GM06990 (cell line): ENCODE measurements around the gene SMTNL1.

Experiments
- DNase-seq: peaks from one replicate; pipeline ENCODE4 v3.0.0-alpha.2; 2011; ENCODE audit not compliant: insufficient read length; ENCODE audit errors: extremely low read depth
- H3K27me3 ChIP-seq: replicated peaks from 2 replicates; pipeline ENCODE4 v1.6.0; 2011; ENCODE audit warnings: low read length; ENCODE audit not compliant: control insufficient read depth, insufficient read depth
- H3K36me3 ChIP-seq: 2 replicates; pipeline ENCODE4 v1.5.1; 2011; ENCODE audit warnings: low read length; ENCODE audit not compliant: control insufficient read depth, insufficient read depth
- H3K4me3 ChIP-seq: replicated peaks from 2 replicates; pipeline ENCODE4 v1.5.1; 2011; ENCODE audit warnings: low read depth, mild to moderate bottlenecking, control low read depth, low read length
- TF ChIP-seq, protein P1 (sequence below): IDR thresholded peaks from 2 replicates; pipeline ENCODE4 v1.5.1; 2011; ENCODE audit warnings: low read length, control low read depth, mild to moderate bottlenecking, inconsistent platforms; ENCODE audit not compliant: insufficient read depth, poor library complexity, severe bottlenecking

SMTNL1 gene

DNA sequence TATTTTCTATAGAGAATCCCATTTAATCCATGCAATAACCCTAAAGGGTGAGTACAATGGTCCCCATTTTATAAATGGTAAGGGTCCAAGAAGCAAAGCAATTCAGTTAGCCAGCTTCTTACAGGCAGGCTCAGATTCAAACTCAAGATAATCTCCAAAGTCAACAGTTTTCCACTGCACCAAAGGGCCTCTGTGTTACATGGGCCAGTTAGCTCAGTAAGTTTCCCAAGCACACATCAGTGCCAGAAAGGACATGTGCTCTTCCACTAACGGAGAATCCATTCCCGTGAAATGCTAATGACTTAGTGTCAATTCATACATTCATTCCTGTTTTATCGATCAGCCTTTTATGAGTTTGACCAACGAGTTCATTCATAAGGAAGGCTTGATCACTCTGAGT lies 32.9 kb upstream of the SMTNL1 start:
- H3K36me3 ChIP-seq, result peaks cover 4% of the 10 kb centered on the region
- H3K4me3 ChIP-seq, result no peak overlapping the region
- TF ChIP-seq, protein P1, sequence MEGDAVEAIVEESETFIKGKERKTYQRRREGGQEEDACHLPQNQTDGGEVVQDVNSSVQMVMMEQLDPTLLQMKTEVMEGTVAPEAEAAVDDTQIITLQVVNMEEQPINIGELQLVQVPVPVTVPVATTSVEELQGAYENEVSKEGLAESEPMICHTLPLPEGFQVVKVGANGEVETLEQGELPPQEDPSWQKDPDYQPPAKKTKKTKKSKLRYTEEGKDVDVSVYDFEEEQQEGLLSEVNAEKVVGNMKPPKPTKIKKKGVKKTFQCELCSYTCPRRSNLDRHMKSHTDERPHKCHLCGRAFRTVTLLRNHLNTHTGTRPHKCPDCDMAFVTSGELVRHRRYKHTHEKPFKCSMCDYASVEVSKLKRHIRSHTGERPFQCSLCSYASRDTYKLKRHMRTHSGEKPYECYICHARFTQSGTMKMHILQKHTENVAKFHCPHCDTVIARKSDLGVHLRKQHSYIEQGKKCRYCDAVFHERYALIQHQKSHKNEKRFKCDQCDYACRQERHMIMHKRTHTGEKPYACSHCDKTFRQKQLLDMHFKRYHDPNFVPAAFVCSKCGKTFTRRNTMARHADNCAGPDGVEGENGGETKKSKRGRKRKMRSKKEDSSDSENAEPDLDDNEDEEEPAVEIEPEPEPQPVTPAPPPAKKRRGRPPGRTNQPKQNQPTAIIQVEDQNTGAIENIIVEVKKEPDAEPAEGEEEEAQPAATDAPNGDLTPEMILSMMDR, result no peak
- no peak for DNase-seq
- no peaks in the 10 kb centered on the region for H3K27me3 ChIP-seq

DNA sequence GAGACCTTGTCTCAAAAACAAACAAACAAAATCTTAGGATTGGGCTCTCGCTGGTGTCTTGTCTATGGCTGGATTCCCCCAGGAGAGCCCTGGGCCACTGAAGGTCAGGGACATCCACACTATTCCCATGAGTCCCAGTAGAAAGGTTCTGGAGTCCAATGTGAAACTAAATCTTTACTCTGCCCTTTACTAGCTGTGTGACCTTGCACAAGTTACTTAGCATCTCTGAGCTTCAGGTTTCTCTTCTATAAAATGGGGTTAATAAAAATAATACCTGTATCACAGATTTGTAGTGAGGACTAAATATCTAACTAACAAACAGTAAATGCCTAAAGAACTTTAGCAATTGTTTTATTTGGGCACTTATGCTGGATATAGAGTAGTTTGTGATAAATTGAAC lies 30.9 kb upstream of the SMTNL1 start:
- H3K4me3 ChIP-seq, result no peak overlapping the region
- H3K27me3 ChIP-seq, result no peaks in the 10 kb centered on the region
- DNase-seq, result no peak
- peaks cover 2% of the 10 kb centered on the region for H3K36me3 ChIP-seq
- TF ChIP-seq, protein P1, result no peak

DNA sequence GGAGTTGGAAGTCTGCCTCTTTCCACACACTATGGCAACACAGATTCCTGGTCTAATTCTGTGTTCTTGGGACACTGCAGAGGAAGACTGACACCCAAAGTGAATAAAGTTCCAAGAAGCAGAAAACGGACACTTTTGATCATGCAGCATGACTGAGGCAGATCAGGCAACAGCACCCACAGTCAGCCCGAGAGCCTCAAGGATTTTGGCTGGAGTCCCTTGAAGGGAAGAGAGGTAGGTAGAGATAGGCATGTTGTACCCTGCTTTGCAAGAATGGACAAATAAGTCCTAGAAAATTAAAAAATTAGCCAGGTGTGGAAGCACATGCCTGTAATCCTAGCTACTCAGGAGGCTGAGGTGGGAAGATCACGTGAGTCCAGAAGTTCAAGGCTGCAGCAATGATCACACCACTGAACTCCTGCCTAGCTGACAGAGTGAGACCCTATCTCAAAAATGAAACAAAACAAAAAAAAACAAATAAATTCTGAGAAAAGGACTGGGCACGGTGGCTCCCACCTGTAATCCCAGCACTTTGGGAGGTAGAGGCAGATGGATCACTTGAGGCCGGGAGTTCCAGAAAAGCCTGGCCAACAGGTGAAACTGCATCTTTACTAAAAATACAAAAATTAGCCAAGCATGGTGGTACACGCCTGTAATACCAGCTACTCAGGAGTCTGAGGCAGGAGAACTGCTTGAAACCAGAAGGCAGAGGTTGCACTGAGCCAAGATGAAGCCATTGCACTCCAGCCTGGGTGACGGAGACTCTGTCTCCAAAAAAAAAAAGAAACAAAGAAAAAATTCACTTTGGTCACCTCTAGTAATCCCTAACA lies 28.8 kb upstream of the SMTNL1 start:
- Histone ChIP-seq H3K27me3 (no peaks in the 10 kb centered on the region), H3K4me3 (no peak overlapping the region), H3K36me3 (peaks cover 2% of the 10 kb centered on the region)
- DNase-seq, result no peak
- TF ChIP-seq, protein P1, result no peak

DNA sequence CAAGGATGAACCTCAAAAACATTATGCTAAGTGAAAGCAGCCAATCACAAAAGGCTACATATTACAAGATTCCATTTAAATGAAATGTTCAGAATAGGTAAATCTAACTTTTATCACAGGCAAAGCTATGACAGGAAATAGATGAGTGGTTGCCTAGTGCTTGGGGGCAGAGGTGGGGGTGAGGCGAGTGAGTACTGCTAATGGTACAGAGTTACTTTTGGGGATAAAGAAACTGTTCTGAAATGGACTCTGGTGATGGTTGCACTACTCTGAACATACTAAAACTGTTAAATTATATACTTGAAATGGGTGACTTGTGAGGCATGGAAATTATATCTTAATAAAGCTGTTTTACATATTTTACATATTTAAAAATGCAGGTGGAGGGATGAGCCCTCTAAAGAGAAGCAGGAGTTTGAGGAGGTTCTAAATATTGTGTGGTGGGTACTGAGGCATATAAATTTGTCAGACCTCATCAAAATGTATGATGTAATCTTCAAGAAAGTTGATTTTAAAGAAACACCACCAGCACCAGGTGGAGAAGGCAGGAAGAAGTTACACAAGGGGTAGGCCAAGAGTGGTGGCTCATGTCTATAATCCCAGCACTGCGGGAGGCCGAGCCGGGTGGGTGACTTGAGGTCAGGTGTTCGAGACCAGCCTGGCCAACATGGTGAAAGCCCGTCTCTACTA lies 25.5 kb upstream of the SMTNL1 start:
- no peaks in the 10 kb centered on the region for H3K27me3 ChIP-seq
- TF ChIP-seq, protein P1, result no peak
- H3K4me3 ChIP-seq, result no peak overlapping the region
- DNase-seq, result no peak
- H3K36me3 ChIP-seq, result no peaks in the 10 kb centered on the region

DNA sequence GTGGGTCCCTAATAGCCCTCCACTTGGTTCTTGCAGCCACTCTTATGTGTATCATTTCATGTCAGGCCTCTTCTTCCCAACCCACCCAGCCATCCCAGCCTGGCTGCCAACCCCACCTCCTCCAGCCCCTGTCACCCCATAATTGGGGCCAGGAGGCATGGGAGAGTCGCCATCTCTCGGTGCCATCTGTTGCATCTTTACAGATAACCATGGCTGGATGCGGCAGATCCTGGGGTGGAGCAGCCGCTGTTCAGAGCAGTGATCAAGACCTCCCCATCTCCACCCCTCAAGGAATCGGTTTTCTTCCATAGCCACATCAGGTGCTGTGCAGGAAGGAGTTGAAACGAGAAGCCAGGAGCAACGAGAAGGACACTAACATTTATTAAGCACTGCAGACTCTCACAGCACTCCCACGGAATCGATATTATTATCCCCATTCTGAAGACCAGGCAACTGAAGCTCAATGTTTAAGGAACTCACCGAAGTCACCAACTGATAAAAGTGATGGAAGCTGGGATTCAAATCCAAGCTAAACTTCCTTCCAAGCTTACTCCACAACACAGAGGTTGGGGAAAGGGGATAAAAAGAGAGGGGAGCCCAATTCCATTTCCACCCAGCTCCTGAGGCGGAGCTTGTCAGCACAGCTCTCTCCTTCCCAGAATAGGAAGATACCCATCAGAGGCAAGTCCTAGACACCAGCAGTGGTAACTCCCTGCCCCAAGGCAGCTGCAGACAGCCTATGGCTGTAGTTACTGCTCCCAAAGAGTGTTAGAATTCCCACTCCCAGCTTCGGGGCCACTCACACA lies 24.5 kb upstream of the SMTNL1 start:
- no peak overlapping the region for H3K4me3 ChIP-seq
- TF ChIP-seq, protein P1, result no peak
- no peak for DNase-seq
- no peaks in the 10 kb centered on the region for H3K36me3 ChIP-seq
- H3K27me3 ChIP-seq, result no peaks in the 10 kb centered on the region
